NCI-H526 treated with DMSO at 0.1 percent for 48 hours (cell line): ENCODE data around the gene IL16.

Source experiments
- DNase-seq: peaks from one replicate; lab custom pipeline; 2025; lab: John Stamatoyannopoulos, UW

The IL16 gene

GRCh38 chr15:81275711-81276392 is 79.2 kb downstream of the IL16 start:
- no peak for DNase-seq

DNA sequence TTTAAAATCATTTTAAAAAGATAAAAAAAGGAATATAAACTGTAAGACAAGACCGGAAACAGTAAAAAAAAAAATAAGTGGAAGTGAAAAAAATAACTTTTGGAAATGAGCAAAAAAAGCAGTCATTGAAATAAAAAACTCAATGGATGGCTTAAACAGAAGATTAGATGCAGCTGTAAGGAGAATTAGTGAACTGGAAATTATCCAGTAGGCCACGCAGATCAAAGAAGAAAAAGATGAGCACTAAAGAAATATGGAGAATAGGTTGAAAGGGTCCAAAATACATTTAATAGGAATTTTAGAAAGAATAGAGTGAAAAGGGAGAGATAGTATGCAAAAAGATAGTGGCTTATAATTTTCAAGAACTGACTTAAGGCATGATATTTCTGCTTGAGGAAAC is 80.3 kb downstream of the IL16 start:
- DNase-seq = no peak

- no peak for DNase-seq
Observed at GRCh38 chr15:81277851-81278250, 81.2 kb downstream of the IL16 start.

GRCh38 chr15:81278306-81279029 is 81.8 kb downstream of the IL16 start:
- no peak for DNase-seq

DNA sequence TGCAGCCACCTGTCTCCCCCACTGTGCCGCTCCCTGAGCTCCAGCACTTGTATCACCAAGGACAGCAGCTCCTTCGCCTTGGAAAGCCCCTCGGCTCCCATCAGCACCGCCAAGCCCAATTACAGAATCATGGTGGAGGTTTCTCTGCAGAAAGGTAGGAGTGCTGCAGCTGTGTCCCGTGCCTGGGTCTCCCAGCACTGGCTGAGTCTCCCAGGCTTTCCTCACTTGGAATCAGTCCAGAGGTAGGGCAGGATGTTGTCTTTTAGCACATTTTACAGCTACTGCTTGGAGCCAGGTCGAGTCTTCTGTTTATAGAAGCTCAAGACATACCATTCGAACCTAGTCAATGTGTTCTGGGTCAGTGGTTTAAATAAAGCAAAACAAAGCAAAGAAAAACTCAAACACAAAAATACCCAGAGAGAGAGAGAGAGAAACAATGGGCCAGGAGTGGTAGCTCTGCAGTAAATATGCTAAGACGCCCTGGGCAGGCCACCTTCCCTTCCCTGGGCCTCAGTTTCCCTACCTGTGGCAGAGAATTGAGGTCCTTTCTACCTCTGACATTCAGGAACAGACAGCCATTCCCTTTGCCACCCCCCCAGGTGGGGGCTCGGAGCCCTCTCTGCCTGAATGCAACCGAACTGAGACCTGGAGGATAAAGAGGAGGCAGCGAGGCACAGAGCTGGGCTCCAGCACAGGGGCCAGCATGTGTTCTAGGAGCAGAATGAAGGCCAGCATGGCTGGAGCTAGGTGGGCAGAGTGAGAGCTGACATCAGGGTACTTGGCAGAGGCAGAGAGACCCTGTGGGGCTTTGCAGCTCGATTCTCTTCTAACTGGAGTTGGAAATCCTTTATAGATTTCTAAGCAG is 83.2 kb downstream of the IL16 start:
- no peak for DNase-seq

DNA sequence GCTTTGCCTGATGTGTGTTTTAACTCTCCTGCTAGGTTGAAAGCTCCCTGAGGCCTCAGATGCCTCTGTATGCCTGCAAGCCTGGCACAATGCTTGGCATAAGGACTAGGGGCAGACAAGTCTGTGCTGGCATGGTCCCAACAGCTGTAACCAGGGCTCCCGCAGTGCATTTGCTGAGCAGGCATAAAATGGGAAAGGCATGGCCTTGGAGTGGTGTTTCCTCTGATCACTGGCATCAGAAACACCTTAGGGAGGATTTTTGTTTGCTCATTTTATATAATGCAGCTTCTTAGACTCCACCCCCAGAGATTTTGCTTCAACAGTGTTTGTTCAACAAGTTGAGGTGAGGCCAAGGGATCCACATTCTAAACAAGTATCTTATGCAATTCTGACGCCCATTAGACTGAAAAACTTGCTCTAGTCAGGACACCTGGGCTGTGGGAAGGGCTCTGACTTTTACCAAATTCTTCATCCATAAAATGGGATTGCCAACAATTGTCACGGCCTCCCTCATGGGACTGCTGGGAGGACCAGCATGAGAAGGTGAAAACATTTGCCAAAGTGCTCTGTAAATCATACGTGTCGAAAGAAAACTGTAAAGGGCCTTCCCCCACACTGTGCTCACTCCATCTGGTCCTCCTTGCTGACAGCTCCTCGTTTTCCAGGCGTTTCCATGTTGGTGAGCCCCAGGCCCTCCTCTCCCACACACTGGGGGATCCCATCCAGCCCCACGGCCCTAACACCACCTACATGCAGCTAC is 84.2 kb downstream of the IL16 start:
- DNase-seq = no peak

- no peak for DNase-seq
Observed at GRCh38 chr15:81281456-81281735, 84.7 kb downstream of the IL16 start.

GRCh38 chr15:81281766-81282605 is 85.3 kb downstream of the IL16 start:
- DNase-seq = no peak

GRCh38 chr15:81282606-81282895 is 85.9 kb downstream of the IL16 start:
- DNase-seq = no peak

DNA sequence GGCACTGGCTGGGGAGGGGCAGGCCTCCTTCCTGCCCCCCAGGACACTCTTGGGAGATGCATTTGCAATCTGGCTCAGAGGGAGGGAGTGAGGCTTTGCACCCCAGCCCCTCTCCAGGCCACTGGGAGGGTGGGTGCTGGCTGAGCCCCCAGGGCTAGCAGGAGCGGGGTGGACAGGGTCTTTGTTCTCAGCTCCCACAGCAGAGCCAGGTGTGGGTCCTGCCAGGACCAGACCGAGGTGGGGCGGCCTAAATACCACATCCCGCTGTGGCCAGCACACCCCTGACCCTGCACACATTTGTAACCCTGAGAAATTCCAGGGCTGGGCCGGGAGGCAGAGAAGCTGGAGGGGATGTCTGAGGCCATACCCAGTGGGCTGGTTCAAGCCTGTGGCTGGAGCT is 86.2 kb downstream of the IL16 start:
- DNase-seq = no peak

DNA sequence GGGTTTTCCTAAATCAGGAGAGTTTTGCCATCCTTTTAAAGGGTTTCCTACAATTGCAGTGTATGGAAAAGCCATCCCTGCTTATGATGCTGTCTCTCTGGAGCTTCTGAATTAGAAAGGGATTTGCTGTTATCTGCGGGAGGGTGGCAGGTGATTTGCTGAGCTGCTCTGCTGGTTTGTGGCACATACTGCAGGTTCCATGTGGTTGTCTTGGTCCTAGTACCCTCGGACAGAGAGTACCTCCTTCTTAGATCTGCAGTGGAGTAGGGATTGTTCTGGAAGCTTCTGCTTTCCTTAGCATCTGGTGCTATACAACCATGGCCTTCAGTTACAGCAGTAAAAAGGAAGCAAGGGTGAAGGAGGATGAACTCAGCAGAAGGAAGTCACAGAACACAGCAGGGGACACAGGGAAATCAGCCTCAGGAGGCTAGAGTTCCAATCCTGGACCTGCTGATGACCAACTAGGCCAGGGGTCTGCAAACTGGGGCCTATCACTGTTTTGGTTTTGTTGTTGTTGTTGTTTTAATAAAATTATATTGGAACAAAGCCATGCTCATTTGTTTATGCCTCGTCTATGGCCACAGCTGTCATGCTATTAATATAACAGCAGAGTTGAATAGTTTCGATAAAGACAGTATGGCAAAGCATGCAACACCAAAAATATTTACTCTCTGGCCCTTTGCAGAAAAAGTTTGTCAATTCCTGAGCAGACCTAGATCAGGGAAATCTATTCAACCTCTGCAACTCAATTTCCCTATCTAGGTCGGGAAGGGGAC is 87.8 kb downstream of the IL16 start:
- DNase-seq = no peak

- no peak for DNase-seq
Observed at GRCh38 chr15:81285461-81285860, 88.8 kb downstream of the IL16 start.

DNA sequence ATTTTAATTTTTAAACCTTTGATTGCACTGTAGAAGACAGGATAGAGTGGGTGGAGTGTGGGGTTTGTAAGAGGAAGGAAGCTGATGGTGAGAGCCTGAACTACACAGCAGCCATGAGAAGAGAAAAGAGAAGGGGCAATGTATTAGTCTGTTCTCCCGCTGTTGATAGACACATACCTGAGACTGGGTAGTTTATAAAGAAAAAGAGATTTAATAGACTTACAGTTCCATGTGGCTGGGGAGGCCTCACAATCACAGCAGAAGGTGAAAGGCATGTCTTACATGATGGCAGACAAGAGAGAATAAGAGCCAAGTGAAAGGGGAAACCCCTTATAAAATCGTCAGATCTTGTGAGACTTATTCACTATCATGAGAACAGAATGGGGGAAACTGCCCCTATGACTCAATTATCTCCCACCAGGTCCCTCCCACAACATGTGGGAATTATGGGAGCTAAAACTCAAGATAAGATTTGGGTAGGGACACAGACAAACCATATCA is 90.0 kb downstream of the IL16 start:
- no peak for DNase-seq

- no peak for DNase-seq
Observed at GRCh38 chr15:81288040-81288439, 91.4 kb downstream of the IL16 start.

DNA sequence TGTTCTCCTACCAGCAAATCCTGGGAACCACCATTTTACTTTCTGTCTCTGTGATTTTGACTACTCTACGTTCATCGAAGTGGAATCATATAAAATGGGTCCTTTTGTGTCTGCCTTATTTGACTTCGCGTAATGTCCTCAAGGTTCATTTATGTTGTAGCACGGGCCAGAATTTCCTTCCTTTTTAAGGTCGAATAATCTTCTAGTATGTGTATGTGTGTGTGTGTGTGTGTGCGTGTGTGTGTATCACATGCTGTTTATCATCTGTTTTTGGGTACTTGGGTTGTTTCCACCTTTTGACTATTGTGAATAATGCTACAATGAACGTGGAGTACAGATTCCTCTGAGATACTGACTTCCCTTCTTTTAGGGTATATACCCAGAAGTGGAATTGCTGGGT is 91.9 kb downstream of the IL16 start:
- no peak for DNase-seq

DNA sequence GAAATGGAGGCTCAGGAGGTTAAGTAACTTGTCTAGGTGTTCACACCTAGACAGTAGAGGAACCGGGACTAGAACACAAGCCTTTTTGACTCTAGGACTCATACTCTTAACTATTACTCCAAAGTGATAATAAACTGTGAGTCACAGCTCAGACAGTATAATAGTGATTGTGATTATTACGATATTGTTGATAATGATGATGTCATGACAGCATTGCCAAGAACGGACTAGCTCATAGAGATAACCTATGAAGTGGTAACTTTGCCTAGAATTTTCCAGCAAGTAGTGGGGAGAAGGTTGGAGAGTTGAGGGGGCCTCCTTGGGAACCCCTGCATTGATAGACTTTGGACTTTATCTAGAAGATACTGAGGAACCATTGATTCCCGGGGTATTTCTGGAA is 93.2 kb downstream of the IL16 start:
- DNase-seq = no peak

DNA sequence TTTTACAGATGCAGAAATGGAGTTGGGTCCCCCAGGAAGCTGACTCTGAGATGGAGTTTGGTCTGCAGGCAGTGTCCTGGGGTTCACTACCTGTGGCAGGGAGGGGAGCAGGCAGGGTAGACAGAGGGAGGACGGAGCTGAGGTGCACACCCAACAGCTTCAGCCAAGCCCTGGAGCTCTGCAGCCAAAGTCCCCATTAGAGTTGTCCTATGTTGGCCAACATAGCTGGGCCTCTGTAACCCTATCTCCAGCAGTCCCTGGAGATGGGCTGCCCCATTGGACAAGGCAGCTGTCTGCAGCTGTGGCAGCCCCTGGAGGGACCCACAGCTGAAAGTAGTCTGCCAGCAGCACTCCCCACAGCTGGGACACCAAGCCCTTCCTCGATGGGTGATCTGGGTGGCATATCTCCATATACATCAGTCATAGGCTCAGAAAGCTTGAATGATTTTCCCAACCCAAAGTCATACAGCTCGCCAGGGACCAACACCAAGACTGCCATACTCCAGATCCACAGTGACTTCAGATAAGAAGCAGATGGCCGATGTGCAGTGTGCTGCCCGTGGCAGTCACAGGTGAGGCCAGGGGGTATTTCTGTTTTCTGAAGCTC is 95.3 kb downstream of the IL16 start:
- DNase-seq = no peak

DNA sequence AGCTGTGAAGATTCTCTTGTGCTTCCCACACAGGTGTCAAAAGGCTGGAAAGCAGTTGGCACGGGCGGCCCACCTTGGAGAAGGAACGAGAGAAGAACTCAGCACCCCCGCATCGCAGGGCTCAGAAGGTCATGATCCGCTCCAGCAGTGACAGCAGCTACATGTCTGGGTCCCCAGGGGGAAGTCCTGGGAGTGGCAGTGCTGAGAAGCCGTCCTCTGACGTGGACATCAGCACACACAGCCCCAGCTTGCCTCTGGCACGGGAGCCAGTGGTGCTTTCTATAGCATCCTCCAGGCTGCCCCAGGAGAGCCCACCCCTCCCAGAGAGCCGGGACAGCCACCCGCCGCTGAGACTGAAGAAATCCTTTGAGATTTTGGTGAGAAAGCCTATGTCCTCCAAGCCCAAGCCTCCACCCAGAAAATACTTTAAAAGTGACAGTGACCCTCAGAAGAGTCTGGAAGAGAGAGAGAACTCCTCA is 95.9 kb downstream of the IL16 start:
- DNase-seq = no peak

DNA sequence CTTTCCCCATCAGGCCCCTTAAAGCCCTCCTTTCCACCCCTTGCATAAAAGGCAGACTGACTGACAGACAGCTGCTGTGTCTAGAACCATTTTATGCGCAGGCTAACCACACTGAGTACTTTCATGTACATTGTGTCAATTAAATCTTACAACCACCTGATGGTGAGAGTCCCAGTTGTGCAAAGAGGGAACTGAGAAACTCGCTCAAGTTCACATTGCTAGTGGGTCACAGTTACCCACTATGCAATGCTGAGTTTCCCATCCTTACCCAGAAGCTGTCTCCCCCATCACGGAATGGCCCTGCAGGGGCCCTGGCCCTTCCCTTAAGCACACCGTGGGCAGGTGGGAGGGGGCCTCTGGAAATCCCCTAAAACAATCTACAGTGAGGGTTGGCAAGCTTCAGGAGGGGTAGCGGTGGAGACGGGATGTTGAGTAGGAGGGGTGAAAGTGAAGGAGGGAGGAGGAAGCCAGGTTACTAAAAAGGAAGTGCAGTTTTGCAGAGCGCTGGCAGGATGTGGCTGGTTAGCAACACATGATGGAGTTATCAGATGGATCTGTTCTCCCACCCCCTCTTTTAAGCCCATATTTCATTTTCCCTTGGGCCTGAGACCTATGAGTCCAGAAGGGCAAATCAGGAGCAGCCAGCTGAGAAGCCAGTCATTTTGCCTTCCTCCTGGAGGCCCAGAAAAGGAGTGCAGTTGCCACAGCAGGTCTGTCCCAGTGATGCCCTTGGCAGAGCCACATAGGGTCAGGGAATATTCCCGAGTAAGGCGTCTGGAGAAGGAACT is 97.2 kb downstream of the IL16 start:
- DNase-seq = no peak
